ENCODE measurements around the gene RPL9. TPM values are rescaled to one million over a fixed set of nuclear protein-coding genes. Genes with fewer than 3 reads are reported as not detected.
"Not testable (repeated sequence)": the region's sequence is repeated elsewhere in the genome, so short reads cannot be mapped to it uniquely, and the experiment has no call there.

The RPL9 gene
- 1,000 to 10,000 TPM; 3,854 to 5,890 (median 5,583) TPM for total RNA-seq

- H3K27me3 ChIP-seq: no peaks in the 10 kb centered on the region
- intact Hi-C loops (cut with DNase I; ENCODE audit: low total_unique reads): no loop called here
- peak within 1 kb of the TSS; percentile 99 for H3K27ac ChIP-seq
- H3K36me3 ChIP-seq: no peaks in the 10 kb centered on the region
- no peak for TF ChIP-seq CTCF (IDR thresholded peaks at IDR 0.05)
- TF ChIP-seq POLR2AphosphoS5 (IDR thresholded peaks at IDR 0.05): peak; percentile 99 to 100 (median 100)
- peak; percentile 87 for TF ChIP-seq POLR2A (IDR thresholded peaks at IDR 0.05)
- no peaks in the 10 kb centered on the region for H3K9me3 ChIP-seq
- peak; percentile 96 to 97 for DNase-seq (ENCODE audit: low spot score in 2 of 2)
- H3K4me3 ChIP-seq: peak within 1 kb of the TSS; percentile 74 to 92 (median 77)
- peaks cover 0 to 9% of the 10 kb centered on the region in 2 donors for H3K4me1 ChIP-seq
These were observed at the start of gene RPL9, which contains the start of gene LIAS for GRCh38 chr4:39458505-39459300. Gene RPL9, minus strand, starts transcription at chr4:39458922. Its CDS starts 483 bp downstream, at chr4:39458439. Gene LIAS, plus strand, starts transcription at chr4:39459056. Its CDS starts 62 bp downstream, at chr4:39459118.

DNA sequence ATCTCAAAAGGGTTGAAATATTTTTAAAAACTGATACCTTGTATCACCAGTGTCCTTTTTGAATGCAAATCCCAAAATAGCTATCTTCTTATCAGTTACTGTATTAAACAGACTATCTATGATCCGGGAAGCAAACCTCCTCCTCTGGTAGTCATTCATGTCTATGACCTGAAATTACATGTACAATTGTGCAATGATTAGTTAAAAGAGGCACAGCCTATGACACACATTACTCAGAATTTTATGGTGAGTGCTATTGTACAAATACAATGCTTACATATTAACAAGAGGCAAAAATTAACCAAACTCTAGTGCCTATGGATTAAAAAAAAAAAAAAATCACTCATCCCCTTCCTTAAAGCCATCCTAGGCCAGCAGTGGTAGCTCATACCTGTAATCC, 46.9 kb upstream of the RPL9 start:
- no peaks in the 10 kb centered on the region for H3K27me3 ChIP-seq
- intact Hi-C loops (cut with DNase I; ENCODE audit: low total_unique reads): no loop called here
- peaks cover 13% of the 10 kb centered on the region for H3K36me3 ChIP-seq
- no peak overlapping the region for H3K4me3 ChIP-seq
- DNase-seq (ENCODE audit: low spot score in 2 of 2): no peak
- TF ChIP-seq POLR2A (IDR thresholded peaks at IDR 0.05): no peak
- H3K4me1 ChIP-seq: no peaks in the 10 kb centered on the region
- H3K9me3 ChIP-seq: no peaks in the 10 kb centered on the region
- H3K27ac ChIP-seq: no peak overlapping the region

DNA sequence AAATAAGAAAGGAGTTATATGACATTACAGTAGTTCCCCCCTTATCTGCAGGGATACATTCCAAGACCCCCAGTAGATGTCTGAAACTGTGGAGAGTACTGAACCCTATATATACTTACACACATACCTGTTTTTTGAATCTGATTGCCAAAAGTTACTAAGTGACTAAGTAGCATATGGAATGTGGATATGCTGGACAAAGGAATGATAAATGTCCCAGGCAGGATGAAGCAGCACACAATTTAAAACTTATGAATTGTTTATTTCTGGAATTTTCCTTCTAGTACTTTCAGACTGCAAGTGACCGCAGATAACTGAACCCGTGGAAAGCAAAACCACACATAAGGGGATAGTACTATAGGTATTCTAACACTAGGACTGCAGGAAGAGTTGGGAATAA, 45.8 kb upstream of the RPL9 start:
- no peaks in the 10 kb centered on the region for H3K4me1 ChIP-seq
- DNase-seq (ENCODE audit: low spot score in 2 of 2): no peak
- intact Hi-C loops (cut with DNase I; ENCODE audit: low total_unique reads): no loop called here
- H3K9me3 ChIP-seq: no peaks in the 10 kb centered on the region
- H3K27ac ChIP-seq: no peak overlapping the region
- peaks cover 13% of the 10 kb centered on the region for H3K36me3 ChIP-seq
- H3K4me3 ChIP-seq: no peak overlapping the region
- no peak for TF ChIP-seq CTCF (IDR thresholded peaks at IDR 0.05)
- no peak for TF ChIP-seq POLR2AphosphoS5 (IDR thresholded peaks at IDR 0.05)
- TF ChIP-seq POLR2A (IDR thresholded peaks at IDR 0.05): no peak
- H3K27me3 ChIP-seq: no peaks in the 10 kb centered on the region

DNA sequence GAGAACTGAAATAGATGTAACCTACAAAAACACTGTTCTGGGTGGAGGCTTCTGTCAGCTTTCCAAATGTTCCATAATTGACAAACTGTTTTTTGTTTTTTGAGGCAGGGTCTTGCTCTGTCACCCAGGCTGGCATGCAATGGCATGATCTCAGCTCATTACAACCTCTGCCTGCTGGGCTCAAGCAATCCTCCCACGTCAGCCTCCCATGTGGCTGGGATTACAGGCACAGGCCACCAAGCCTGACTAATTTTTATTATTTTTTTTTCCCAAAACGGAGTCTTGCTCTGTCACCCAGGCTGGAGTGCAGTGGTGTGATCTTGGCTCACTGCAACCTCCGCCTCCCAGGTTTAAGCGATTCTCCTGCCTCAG, 43.9 kb upstream of the RPL9 start:
- H3K36me3 ChIP-seq: peaks cover 13% of the 10 kb centered on the region

GRCh38 chr4:39502019-39502663, 43.4 kb upstream of the RPL9 start:
- no peak for DNase-seq (ENCODE audit: low spot score in 2 of 2)
- H3K4me3 ChIP-seq: no peak overlapping the region
- no peaks in the 10 kb centered on the region for H3K4me1 ChIP-seq
- H3K9me3 ChIP-seq: no peaks in the 10 kb centered on the region
- H3K27ac ChIP-seq: no peak overlapping the region
- H3K27me3 ChIP-seq: no peaks in the 10 kb centered on the region
- peaks cover 13% of the 10 kb centered on the region for H3K36me3 ChIP-seq
- TF ChIP-seq POLR2A (IDR thresholded peaks at IDR 0.05) (no peak), CTCF (IDR thresholded peaks at IDR 0.05) (no peak), POLR2AphosphoS5 (IDR thresholded peaks at IDR 0.05) (no peak)
- intact Hi-C loops (cut with DNase I; ENCODE audit: low total_unique reads): no loop called here

More for the DNA sequence above, 43.9 kb upstream of the RPL9 start:
- intact Hi-C loops (cut with DNase I; ENCODE audit: low total_unique reads); DNase-seq (ENCODE audit: low spot score in 2 of 2); H3K9me3 ChIP-seq; H3K27ac ChIP-seq; H3K4me3 ChIP-seq; H3K4me1 ChIP-seq; H3K27me3 ChIP-seq: not testable (repeated sequence)

DNA sequence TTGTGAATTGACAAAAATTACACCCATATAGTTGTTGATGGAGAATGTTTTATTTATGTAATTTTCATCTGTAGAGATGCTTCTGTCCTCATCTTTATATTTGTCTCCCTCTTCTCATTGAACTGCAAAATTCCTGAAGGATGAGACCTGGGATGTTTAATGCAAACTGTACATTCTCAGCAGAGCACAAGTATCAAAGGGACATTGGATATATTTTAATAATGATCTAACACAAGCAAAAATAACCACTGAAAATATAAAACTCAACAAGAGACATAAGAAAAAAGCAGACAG, 40.0 kb upstream of the RPL9 start:
- TF ChIP-seq POLR2A (IDR thresholded peaks at IDR 0.05): no peak
- no peak for TF ChIP-seq CTCF (IDR thresholded peaks at IDR 0.05)
- TF ChIP-seq POLR2AphosphoS5 (IDR thresholded peaks at IDR 0.05): no peak

More for the DNA sequence above, 40.0 kb upstream of the RPL9 start:
- intact Hi-C loops (cut with DNase I; ENCODE audit: low total_unique reads): no loop called here
- Histone ChIP-seq H3K27me3 (no peaks in the 10 kb centered on the region), H3K4me1 (no peaks in the 10 kb centered on the region), H3K36me3 (peaks cover 13% of the 10 kb centered on the region), H3K9me3 (no peaks in the 10 kb centered on the region), H3K27ac (no peak overlapping the region), H3K4me3 (no peak overlapping the region)
- no peak for DNase-seq (ENCODE audit: low spot score in 2 of 2)
